NCI-H345 (cell line): ENCODE measurements around the gene TMOD3.

Experiments used
- DNase-seq: peaks from one replicate; lab custom pipeline; 2025; lab: John Stamatoyannopoulos, UW

Gene TMOD3

GRCh38 chr15:51907136-51907862 lies 77.8 kb downstream of the TMOD3 start:
- DNase-seq = peak; percentile 9

DNA sequence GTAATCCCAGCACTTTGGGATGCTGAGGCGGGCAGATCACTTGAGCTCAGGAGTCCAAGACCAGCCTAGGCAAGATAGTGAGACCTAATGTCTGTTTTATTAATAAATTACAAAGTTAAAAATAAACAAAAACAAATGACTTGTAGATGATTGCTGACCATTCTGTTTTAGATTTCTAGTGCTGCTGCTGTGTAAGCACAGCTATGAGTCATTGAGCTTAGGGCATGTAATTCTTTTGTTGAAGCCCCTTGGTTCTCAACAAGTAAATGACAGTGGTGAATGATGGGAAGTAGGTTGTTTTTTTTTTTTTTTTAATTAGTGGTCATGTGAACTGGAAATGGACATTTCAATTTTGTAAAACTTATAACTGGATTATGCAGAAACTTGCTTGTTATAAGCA lies 78.9 kb downstream of the TMOD3 start:
- DNase-seq = no peak

DNA sequence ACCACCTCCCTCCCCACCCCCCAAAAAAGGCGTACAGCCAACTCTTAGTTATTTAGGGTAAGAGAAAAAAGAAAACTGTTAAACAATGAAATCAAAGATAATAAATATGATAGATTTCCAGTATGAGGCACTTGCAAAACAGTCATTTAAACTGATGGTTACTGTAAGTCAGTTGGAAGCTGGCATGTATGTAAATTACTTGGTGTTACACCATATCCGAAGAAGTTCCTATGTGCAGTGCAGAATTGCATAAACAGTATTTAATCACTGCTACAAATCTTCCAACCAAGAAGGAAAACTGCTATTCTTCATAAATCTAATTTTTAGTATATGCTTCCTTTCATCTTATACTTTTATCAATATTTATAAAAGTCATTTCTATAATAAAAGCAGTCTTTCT lies 80.1 kb downstream of the TMOD3 start:
- no peak for DNase-seq

GRCh38 chr15:51912528-51912927 lies 83.1 kb downstream of the TMOD3 start:
- DNase-seq = no peak

GRCh38 chr15:51917493-51917892 lies 88.0 kb downstream of the TMOD3 start:
- DNase-seq = peak; percentile 39

DNA sequence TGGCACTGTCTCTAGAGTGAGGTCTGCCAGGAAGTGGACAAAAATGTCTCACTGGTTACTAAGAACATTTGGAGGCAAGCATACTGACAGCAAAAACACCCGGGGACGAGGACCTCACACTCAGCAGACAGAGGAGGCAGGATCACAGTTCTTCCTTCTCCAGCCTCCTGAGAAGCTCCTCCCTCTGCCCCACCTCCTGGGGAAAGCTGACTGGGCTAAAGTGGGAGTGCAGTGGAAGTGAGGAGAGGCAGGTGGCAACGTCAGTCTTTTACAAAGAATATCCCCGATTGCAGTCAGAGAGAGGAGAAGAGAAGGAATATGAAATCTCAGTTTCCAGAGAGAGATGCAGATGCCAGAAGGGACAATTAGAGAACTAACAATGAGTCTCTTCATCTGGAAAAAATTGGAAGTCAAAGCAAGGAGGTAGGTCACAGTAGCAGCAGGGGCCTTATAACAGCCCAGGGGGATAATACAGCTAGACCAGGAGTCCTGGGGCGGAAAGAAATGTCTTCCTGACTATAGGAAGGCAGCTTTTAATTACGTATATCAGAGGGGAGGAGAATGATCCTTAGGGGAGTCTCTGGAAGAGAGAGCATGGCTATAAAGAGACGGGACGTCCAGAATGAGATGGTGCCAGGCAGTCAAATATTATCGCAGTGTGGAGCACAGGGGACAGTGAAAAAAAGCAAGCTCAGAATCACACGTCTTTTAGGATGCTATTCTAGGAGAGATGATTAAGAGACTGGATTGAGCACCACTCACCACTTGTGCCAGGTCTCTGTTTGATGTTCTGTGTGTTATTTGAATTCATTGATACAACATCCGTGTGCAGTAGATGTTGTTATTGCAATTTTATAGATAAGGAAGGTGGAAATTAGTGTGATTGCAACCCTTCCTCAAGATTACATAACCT lies 95.0 kb downstream of the TMOD3 start:
- DNase-seq = no peak

GRCh38 chr15:51926809-51927208 lies 97.4 kb downstream of the TMOD3 start:
- no peak for DNase-seq

DNA sequence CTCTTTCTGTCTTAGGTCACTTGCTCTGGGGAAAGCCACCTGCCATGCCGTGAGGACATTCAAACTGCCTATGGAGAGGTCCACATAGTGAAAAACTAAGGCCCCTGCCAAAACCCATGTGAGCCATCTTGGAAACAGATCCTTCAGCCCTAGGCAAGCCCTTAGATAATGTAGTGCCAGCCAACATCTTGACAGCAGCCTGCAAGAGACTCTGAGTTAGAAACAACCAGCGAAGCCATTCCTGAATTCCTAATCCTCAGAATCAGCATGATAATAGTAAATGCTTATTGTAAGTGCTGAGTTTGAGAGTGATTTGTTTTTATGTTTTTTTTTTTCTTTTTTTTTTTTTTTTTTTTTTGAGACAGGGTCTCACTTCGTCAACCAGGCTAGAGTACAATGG lies 101.6 kb downstream of the TMOD3 start:
- no peak for DNase-seq

DNA sequence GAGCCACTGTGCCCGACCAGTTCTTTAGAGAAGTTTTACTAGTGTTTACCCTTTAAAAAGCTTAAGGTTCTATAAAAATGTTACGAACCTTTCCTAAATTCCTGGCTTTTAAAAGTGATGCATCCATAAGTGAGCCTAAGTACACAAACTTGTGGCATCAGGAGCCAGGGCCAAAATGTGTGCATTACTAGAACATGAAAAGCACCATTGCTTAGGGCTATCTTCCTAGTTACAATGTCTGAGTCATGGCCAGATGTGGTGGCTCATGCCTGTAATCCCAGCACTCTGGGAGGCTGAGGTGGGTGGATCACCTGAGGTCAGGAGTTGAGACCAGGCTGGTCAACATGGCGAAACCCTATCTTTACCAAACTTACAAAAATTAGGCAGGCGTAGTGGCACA lies 102.2 kb downstream of the TMOD3 start:
- DNase-seq = no peak

DNA sequence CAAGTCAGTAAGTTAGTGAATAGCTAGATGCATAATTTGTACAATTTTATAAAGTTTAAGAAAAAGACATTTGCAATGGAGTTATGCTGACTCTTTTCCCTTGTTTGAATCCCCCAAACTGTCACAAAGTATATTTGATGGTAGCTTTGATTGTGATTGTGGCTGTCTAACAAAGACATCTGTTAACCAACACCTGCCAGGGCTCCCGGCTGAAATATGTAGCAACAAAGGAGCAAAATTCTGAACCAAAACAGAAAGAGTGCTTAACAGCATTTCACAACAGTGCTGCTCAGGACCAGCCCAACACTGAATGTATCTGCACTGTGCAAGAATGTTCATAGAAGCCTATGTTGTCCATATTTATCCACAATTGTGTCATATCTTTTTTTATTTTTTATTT lies 102.7 kb downstream of the TMOD3 start:
- no peak for DNase-seq

- DNase-seq = no peak
These were observed 106.1 kb downstream of the TMOD3 start for GRCh38 chr15:51935466-51936104.

- no peak for DNase-seq
These were observed 106.6 kb downstream of the TMOD3 start for GRCh38 chr15:51936105-51936478.

DNA sequence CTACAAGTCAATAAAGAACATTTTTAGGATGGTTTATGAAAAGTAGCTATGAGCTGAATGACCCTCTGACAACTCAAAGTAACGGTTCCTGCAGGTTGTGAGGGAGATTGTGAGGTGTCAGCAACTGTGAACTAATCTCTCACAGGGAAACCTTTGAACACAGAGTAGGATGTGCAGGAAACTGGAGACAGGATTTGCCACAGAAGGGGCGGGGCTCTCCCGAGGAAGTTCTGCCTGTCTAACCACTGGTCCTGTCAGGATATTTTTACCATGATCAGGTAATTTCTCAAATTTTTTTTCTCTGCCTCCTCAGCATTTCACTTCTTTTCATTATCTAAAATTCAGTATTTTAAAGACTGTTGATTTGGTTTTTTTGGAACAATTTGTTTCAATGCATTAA lies 108.8 kb downstream of the TMOD3 start:
- DNase-seq = no peak

DNA sequence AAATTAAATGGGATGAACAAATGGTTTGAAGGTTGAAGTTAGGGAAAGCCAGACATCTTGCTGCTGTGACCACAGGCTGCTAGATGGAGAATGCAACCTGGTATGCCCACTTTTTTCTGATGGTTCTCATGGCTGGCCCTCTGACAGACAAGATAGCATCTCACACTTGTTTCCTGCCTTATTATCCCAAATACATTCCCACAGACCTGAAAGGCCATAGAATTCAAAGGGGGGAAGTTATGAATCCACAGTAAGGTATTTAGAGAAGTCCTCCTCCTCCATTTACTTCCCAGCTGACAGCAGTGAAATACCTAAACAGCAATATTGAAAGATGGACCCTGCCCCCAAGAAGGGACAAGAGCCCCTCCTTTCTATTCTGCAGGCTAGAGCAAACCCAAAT lies 109.8 kb downstream of the TMOD3 start:
- no peak for DNase-seq

DNA sequence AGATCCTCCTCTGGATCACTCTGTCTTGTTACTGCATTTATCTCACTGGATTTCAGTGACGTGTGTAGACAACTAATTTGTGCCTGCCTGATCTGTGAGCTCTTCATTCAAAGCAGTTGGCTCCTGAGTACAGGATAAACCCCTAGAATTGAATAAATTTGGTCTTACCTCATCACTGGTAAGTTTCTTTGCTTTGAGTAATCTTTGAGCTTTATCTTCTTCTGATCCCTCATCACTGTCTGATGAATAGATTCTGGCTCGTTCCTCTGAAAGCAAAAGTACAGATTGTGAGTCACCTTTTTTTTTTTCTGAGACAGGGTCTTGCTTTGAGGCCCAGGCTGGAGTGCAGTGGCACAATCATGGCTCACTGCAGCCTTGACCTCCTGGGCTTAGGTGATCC lies 117.7 kb downstream of the TMOD3 start:
- DNase-seq = no peak

GRCh38 chr15:51952805-51953204 lies 123.4 kb downstream of the TMOD3 start:
- no peak for DNase-seq

DNA sequence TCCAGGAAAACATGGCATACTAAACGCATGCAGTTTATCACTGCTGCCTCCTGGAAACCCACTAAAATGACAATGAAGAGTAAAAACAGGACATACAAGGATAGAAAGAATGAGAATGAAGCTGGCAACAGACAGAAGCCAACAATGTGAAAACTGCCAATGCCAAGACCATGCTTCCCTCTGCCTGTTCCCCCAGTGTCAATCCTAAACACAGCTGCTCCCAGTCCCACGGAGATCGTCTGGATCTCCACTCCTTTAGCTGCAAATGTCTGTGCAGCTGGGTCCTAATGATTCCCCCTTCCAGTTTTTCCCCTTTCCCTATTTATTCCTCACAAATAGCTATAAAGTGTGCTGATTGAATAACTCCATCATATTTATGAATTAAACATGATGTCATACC lies 126.1 kb downstream of the TMOD3 start:
- no peak for DNase-seq
